DMS53 treated with DMSO at 0.1 percent for 48 hours (cell line): Measurements from ENCODE around the gene SLC17A7.

ENCODE experiments used
- DNase-seq: peaks from one replicate; lab custom pipeline; 2025; ENCODE audit not compliant: unreplicated experiment; lab: John Stamatoyannopoulos, UW

The SLC17A7 gene

GRCh38 chr19:49382639-49383038 lies 58.7 kb downstream of the SLC17A7 start:
- no peak for DNase-seq

GRCh38 chr19:49380391-49380790 lies 60.9 kb downstream of the SLC17A7 start:
- DNase-seq, result no peak
